WTC11 (cell line): Measurements from ENCODE around the gene RUSF1. TPM values are rescaled to one million over a fixed set of nuclear protein-coding genes. Genes with fewer than 3 reads are reported as not detected.

ENCODE experiments used
- ATAC-seq: fragments of 200-7000 bp; cut with Tn5 transposase; 2 replicates; pipeline ENCODE4 v1.10.0; 2021; ENCODE audit warnings: mild to moderate bottlenecking, moderate library complexity
- CTCF ChIA-PET: fragments of 300-600 bp; sonication (Branson Sonifier 250); formaldehyde crosslinking; loops from one replicate; lab custom pipeline; 2021; ENCODE audit warnings: antibody characterized with exemption; lab: Charles Lee
- POLR2A ChIA-PET: fragments of 350-600 bp; sonication (Branson Sonifier 250); formaldehyde crosslinking; loops from one replicate; lab custom pipeline; 2021; ENCODE audit warnings: antibody characterized with exemption; lab: Charles Lee
- DNase-seq: peaks from one replicate; pipeline ENCODE4 v3.0.0; 2021; ENCODE audit warnings: low spot score
- H3K27ac Mint-ChIP-seq: 2 replicates; pipeline ENCODE4 v1.8.0; 2021; ENCODE audit warnings: mixed read lengths
- H3K27me3 Mint-ChIP-seq: 2 replicates; pipeline ENCODE4 v1.8.0; 2021; ENCODE audit warnings: low read depth, mild to moderate bottlenecking, moderate library complexity, mixed read lengths
- H3K36me3 Mint-ChIP-seq: 2 replicates; pipeline ENCODE4 v1.8.0; 2021; ENCODE audit warnings: mixed read lengths
- H3K4me1 Mint-ChIP-seq: 2 replicates; pipeline ENCODE4 v1.8.0; 2022; ENCODE audit warnings: mixed read lengths
- H3K4me3 Mint-ChIP-seq: 2 replicates; pipeline ENCODE4 v1.8.0; 2021; ENCODE audit warnings: mild to moderate bottlenecking, moderate library complexity, mixed read lengths
- H3K9me3 Mint-ChIP-seq: 2 replicates; pipeline ENCODE4 v1.8.0; 2021; ENCODE audit warnings: mixed read lengths
- CREM ChIP-seq: sonication (generic); formaldehyde crosslinking; IDR thresholded peaks from 2 replicates; pipeline ENCODE4 v1.8.1; 2022; ENCODE audit warnings: mild to moderate bottlenecking, missing genetic modification reagents, moderate library complexity
- E2F1 ChIP-seq: sonication (generic); formaldehyde crosslinking; IDR thresholded peaks from 2 replicates; pipeline ENCODE4 v1.8.0; 2022; ENCODE audit warnings: mild to moderate bottlenecking, missing genetic modification reagents
- ELF4 ChIP-seq: sonication (generic); formaldehyde crosslinking; IDR thresholded peaks from 2 replicates; pipeline ENCODE4 v1.8.1; 2022; ENCODE audit warnings: low read depth, mild to moderate bottlenecking, moderate library complexity, missing genetic modification reagents
- ETV6 ChIP-seq: sonication (generic); formaldehyde crosslinking; IDR thresholded peaks from 2 replicates; pipeline ENCODE4 v1.8.1; 2022; ENCODE audit warnings: mild to moderate bottlenecking, missing genetic modification reagents
- GTF2I ChIP-seq: fragments of 250-450 bp; sonication (Bioruptor Pico); conservative IDR thresholded peaks from 2 replicates; pipeline ENCODE4 v1.4.0; 2021; ENCODE audit warnings: mild to moderate bottlenecking
- HMGXB4 ChIP-seq: sonication (generic); formaldehyde crosslinking; IDR thresholded peaks from 2 replicates; pipeline ENCODE4 v1.8.1; 2023; ENCODE audit warnings: mild to moderate bottlenecking, moderate library complexity, missing genetic modification reagents
- TEAD4 ChIP-seq: sonication (generic); formaldehyde crosslinking; IDR thresholded peaks from 2 replicates; pipeline ENCODE4 v1.8.0; 2022; ENCODE audit warnings: mild to moderate bottlenecking, missing genetic modification reagents
- ZNF532 ChIP-seq: fragments of 250-450 bp; sonication (Bioruptor Pico); IDR thresholded peaks from 2 replicates; pipeline ENCODE4 v1.9.0; 2021; ENCODE audit warnings: mild to moderate bottlenecking, borderline replicate concordance
- total RNA-seq: library from RNA; stranded (reverse); gene quantifications from 3 replicates; pipeline ENCODE4 v1.2.3, GENCODE V29; 2021
- TF ChIP-seq, protein P1 (sequence below): sonication (generic); formaldehyde crosslinking; IDR thresholded peaks from 2 replicates; pipeline ENCODE4 v1.8.0; 2022; ENCODE audit warnings: missing genetic modification reagents
- TF ChIP-seq, protein P2 (sequence below): sonication (generic); formaldehyde crosslinking; IDR thresholded peaks from 2 replicates; pipeline ENCODE4 v1.8.0; 2022; ENCODE audit warnings: mild to moderate bottlenecking, missing genetic modification reagents
- TF ChIP-seq, protein P3 (sequence below): sonication (generic); formaldehyde crosslinking; IDR thresholded peaks from 2 replicates; pipeline ENCODE4 v1.8.0; 2023; ENCODE audit warnings: mild to moderate bottlenecking, missing genetic modification reagents

RUSF1 gene
- total RNA-seq, 1 experiment from 2014 or later: 35.9 TPM

- DNase-seq: no peak
- Mint-ChIP-seq H3K4me1 (peaks cover 12% of the 10 kb centered on the region), H3K9me3 (no peaks in the 10 kb centered on the region), H3K27me3 (no peaks in the 10 kb centered on the region), H3K27ac (no peak overlapping the region)
- POLR2A ChIA-PET: interaction anchor here (0.7 to 2.3 kb wide), 2 partner anchors 10 to 18 kb away, joined by 4 to 10 read pairs; partner anchors contain the start of gene TGFB1I1
- CTCF ChIA-PET: interaction anchor here (0.6 to 12.2 kb wide), 24 partner anchors 8 to 476 kb away, joined by 3 to 221 read pairs (median 6); partner anchors contain the start of genes HSD3B7, PYDC1, SLC5A2 and TGFB1I1
- TF ChIP-seq TEAD4 (no peak), ELF4 (CRISPR knock-in tag) (no peak), E2F1 (CRISPR knock-in tag) (no peak), ZNF532 (CRISPR knock-in tag) (no peak), ETV6 (no peak)
- TF ChIP-seq, protein P1, sequence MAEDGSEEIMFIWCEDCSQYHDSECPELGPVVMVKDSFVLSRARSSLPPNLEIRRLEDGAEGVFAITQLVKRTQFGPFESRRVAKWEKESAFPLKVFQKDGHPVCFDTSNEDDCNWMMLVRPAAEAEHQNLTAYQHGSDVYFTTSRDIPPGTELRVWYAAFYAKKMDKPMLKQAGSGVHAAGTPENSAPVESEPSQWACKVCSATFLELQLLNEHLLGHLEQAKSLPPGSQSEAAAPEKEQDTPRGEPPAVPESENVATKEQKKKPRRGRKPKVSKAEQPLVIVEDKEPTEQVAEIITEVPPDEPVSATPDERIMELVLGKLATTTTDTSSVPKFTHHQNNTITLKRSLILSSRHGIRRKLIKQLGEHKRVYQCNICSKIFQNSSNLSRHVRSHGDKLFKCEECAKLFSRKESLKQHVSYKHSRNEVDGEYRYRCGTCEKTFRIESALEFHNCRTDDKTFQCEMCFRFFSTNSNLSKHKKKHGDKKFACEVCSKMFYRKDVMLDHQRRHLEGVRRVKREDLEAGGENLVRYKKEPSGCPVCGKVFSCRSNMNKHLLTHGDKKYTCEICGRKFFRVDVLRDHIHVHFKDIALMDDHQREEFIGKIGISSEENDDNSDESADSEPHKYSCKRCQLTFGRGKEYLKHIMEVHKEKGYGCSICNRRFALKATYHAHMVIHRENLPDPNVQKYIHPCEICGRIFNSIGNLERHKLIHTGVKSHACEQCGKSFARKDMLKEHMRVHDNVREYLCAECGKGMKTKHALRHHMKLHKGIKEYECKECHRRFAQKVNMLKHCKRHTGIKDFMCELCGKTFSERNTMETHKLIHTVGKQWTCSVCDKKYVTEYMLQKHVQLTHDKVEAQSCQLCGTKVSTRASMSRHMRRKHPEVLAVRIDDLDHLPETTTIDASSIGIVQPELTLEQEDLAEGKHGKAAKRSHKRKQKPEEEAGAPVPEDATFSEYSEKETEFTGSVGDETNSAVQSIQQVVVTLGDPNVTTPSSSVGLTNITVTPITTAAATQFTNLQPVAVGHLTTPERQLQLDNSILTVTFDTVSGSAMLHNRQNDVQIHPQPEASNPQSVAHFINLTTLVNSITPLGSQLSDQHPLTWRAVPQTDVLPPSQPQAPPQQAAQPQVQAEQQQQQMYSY (CRISPR knock-in tag): no peak
- TF ChIP-seq, protein P2, sequence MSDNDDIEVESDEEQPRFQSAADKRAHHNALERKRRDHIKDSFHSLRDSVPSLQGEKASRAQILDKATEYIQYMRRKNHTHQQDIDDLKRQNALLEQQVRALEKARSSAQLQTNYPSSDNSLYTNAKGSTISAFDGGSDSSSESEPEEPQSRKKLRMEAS (CRISPR knock-in tag): no peak
- TF ChIP-seq, all 79 proteins: peak for 0
- Mint-ChIP-seq H3K36me3 (peaks cover 13% of the 10 kb centered on the region; the same call in 1 of the 2 replicates), H3K4me3 (no peak overlapping the region)
- ATAC-seq: no peak
Observed at GRCh38 chr16:31461201-31461920, 46.8 kb downstream of the RUSF1 start.

- peak overlapping the region; percentile 88 for H3K4me3 Mint-ChIP-seq
- H3K36me3 Mint-ChIP-seq: peaks cover 13% of the 10 kb centered on the region; the same call in 1 of the 2 replicates
- H3K9me3 Mint-ChIP-seq: no peaks in the 10 kb centered on the region
- H3K4me1 Mint-ChIP-seq: peaks cover 18% of the 10 kb centered on the region
- TF ChIP-seq CREM: no peak
- peak; percentile 71; the same call in 1 of the 2 replicates for TF ChIP-seq GTF2I (CRISPR knock-in tag)
- TF ChIP-seq, protein P3, sequence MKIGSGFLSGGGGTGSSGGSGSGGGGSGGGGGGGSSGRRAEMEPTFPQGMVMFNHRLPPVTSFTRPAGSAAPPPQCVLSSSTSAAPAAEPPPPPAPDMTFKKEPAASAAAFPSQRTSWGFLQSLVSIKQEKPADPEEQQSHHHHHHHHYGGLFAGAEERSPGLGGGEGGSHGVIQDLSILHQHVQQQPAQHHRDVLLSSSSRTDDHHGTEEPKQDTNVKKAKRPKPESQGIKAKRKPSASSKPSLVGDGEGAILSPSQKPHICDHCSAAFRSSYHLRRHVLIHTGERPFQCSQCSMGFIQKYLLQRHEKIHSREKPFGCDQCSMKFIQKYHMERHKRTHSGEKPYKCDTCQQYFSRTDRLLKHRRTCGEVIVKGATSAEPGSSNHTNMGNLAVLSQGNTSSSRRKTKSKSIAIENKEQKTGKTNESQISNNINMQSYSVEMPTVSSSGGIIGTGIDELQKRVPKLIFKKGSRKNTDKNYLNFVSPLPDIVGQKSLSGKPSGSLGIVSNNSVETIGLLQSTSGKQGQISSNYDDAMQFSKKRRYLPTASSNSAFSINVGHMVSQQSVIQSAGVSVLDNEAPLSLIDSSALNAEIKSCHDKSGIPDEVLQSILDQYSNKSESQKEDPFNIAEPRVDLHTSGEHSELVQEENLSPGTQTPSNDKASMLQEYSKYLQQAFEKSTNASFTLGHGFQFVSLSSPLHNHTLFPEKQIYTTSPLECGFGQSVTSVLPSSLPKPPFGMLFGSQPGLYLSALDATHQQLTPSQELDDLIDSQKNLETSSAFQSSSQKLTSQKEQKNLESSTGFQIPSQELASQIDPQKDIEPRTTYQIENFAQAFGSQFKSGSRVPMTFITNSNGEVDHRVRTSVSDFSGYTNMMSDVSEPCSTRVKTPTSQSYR: no peak
- no peak for TF ChIP-seq HMGXB4
- TF ChIP-seq, all 79 proteins: peak for 1
- no peak for ATAC-seq
- ChIA-PET POLR2A (interaction anchor here (0.5 to 3.4 kb wide), 6 partner anchors 11 to 276 kb away, joined by 3 to 13 read pairs (median 4); partner anchors contain the start of gene TGFB1I1), CTCF (interaction anchor here (0.6 to 12.2 kb wide), 34 partner anchors 8 to 519 kb away, joined by 3 to 221 read pairs (median 4); partner anchors contain the start of genes HSD3B7, PYCARD, PYDC1 and RUSF1)
- no peak for DNase-seq
- Mint-ChIP-seq H3K27ac (peak overlapping the region; percentile 89), H3K27me3 (no peaks in the 10 kb centered on the region)
Observed at GRCh38 chr16:31460582-31461002, 47.6 kb downstream of the RUSF1 start.
